Right lung (tissue), 5 donors: ENCODE data around the gene FUBP3. TPM values are rescaled to one million over a fixed set of nuclear protein-coding genes. Genes with fewer than 3 reads are reported as not detected.

Experiments
- DNase-seq, 2 donors: peaks; one replicate each; pipeline ENCODE4 v3.0.0-alpha.2; 2013
- polyA plus RNA-seq, 5 donors: library from polyadenylated mRNA; unstranded; fragments of 120-200 nt; gene quantifications; one replicate each; pipeline versions ENCODE4 v1.2.1 to v1.2.3, GENCODE V29; 2013; ENCODE audit warnings: inconsistent platforms in 1 of 5, low replicate concordance in 1 of 5; ENCODE audit not compliant: insufficient read length in 5 of 5, insufficient read depth in 1 of 5

FUBP3 gene
- polyA plus RNA-seq, 5 donors, result 53.7 to 62.0 (median 60.3) TPM

GRCh38 chr9:130660683-130661450, 81.5 kb downstream of the FUBP3 start:
- no peak for DNase-seq

- DNase-seq, result no peak
Measured at GRCh38 chr9:130661451-130662098, 82.2 kb downstream of the FUBP3 start.

- no peak for DNase-seq
Measured at GRCh38 chr9:130662099-130662969, 83.0 kb downstream of the FUBP3 start.

GRCh38 chr9:130662970-130663257, 83.5 kb downstream of the FUBP3 start:
- no peak for DNase-seq

GRCh38 chr9:130663258-130663976, 84.0 kb downstream of the FUBP3 start:
- no peak for DNase-seq

DNA sequence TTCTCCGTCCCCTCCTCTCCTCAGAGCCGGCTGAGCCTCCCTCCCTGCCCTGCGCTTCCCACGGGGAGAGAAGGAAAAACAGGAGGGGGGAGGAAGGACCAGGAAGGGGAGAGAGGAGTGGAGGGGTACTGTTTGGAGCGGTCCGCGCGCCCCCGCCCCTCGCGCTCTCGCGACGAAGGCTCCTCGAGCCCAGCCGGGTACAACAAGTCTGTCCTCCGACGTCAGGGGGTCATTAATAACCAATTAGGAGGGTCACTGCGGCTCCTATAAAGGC, 84.5 kb downstream of the FUBP3 start:
- no peak for DNase-seq

DNA sequence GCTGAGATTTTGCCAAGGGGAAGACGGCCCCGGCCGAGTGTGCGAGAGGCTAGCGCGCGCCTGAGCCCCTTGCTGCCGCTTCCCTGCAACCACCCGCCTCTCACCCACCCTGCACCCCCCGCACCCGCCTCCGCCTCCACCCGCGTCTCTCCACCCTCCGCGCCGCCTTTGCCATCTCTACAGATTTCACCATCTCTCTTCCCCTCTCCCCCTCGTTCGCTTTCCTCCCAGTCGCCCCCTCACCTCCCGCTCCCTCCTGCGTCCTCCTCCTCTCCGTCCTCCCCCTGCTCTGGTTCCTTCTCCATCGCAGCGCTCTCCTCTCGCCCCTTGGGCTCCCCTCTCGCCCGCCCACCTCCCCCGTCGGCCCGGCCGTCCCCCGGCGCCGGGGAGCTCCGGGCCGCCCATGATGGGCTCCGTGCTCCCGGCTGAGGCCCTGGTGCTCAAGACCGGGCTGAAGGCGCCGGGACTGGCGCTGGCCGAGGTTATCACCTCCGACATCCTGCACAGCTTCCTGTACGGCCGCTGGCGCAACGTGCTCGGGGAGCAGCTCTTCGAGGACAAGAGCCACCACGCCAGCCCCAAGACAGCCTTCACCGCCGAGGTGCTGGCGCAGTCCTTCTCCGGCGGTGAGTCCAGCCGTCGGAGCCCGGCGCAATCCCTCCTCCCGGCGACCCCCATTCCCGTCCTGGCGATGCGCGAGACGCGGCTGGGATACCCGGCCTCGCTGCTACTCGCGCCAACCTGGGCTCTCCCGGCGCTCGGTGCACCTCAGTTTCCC, 85.1 kb downstream of the FUBP3 start, which contains the start of gene PRDM12:
Gene PRDM12 (plus strand): TSS at position 344 of the 778 bp plus-strand sequence. CDS start 60 bp downstream, at position 404.
- DNase-seq, result no peak

DNA sequence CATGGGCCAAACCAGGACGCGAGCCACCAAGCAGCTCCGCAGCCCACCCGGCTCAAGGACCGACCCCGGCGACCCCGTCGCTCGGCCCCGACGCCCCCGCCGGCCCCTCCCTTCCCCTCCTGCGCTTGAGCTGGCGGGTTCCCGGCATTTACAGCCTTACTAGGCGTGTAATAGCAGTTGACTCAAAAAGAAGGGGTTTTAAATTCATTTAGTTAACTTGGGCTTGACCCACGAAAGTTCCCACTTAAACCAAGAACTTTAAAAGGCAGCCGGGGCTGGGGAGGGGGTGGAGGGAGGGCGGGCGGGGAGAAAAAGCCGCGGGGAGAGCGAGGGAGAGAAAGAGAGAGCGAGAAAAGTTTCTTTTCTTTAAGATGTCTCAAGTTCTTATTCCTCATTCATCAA, 85.7 kb downstream of the FUBP3 start:
- DNase-seq, result no peak

DNA sequence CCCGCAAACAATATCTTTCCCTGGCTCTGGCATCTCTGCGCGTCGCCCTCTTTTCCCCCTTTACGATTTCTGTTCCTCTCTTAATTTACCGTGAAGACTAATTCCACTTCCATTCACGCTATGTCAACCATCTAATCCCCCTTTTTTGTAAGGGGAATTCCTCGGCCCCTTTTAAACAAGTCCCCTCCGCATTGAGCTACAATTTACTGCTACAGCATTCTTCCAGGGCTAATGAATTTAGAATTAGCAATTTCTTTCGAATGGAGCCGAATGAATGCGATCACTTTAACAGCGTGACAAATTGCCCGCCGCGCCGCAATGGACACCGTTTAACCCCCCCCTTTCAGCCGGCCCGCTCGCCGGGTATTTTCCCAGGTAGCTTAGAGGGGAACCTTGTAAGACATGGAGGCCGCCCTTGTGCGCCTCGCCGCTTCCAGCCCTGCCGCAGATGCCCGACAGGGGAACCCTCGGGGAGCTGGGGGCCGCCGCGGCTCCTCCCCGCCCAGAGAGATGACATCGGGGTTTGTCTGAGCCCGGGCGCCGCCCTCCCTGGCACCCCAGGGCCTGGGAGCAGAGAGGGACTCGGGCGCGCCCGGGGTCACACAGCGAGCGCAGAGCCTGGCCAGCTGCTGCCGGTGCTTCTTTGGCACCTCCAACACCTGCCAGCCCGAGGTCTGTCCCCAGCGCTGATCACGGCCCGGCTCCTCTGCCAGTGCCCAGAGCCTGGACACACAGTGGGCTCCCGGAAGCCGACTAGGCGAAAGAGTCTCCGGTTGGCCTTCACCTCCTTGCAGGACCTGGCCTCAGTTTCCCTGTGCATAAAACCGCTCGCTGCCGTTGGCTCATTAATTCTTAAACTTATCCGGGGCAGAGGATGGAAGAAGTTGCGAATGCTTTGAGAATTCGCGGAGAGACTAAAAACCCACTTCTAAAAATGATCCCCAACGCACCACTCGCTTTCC, 86.3 kb downstream of the FUBP3 start:
- DNase-seq, result no peak

DNA sequence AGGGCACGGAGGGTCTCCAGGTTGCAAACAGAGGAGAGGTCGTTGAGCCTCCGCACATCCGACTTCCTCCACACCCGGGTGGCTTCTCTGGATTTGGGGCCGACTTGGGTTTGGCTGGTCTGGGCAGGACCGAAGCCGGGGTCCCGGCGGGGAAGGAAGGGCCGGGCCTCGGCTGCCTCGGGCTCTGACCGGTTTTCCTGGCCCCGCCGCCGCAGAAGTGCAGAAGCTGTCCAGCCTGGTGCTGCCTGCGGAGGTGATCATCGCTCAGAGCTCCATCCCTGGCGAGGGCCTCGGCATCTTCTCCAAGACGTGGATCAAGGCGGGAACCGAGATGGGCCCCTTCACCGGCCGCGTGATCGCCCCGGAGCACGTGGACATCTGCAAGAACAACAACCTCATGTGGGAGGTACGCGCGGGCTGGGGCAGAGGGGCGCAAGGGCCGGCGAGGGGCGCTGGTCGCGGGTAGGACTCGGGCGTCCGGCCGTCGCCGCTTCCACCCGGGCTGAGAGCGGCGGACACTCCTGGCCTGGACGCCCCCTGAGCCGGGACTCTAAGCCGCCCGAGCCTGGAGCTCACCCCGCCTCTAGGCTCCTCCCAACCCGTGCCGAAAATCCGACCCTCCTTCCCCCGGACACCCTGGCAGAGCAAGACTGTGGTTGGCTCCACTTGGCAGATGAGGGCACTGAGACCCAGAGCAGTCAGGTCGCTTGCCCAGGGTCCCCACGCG, 87.2 kb downstream of the FUBP3 start:
- DNase-seq, result no peak

DNA sequence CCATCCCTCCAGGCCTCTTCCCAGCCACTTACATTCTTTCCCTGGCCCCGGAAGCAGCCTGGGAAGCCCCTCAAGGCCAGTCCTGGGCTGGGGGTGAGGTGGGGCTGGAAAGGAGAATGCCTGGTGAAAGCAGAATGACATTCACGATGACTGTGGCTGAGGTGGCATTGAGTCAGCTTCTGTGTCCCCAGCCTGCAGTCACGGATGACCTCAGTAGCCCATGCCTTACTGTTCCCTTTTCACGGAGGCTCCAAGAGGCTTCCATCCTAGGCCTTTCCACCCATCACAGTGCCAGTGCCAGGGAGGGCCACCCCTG, 87.7 kb downstream of the FUBP3 start:
- no peak for DNase-seq

DNA sequence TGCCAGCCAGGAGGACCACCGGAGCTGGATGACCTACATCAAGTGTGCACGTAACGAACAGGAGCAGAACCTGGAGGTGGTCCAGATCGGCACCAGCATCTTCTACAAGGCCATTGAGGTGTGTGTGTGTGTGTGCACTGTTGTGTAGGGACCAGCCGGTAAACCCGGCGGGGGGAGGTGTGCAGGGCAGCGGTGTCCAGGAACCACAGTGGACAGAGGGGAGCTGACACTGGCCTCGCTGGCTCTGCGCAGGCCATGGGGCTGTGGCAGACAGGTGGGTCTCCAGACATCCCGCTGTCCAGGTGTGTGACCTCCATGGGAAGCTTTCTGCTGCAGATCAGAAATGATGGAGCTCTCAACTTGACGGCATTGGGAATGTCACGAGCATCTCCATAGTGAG, 88.8 kb downstream of the FUBP3 start:
- DNase-seq, result no peak

DNA sequence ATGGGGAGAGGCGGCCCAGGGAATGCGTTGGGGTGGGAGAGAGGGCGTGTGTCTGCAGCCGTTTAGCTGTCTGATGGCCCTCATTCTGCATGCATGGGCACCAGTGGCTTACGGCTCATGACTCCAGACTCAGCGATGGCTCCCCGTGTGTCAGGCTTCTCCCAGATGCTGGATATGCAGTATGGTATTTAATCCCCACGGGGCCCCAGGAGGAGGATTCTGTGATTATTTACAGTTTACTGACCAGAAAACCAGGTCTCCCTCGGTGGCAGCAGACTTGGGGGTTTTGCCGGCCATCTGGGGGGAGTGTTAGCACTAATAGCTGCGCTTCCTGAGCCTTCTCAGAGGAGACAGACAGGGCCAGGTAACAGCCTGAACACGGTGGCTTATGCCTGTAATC, 89.3 kb downstream of the FUBP3 start:
- DNase-seq, result no peak

DNA sequence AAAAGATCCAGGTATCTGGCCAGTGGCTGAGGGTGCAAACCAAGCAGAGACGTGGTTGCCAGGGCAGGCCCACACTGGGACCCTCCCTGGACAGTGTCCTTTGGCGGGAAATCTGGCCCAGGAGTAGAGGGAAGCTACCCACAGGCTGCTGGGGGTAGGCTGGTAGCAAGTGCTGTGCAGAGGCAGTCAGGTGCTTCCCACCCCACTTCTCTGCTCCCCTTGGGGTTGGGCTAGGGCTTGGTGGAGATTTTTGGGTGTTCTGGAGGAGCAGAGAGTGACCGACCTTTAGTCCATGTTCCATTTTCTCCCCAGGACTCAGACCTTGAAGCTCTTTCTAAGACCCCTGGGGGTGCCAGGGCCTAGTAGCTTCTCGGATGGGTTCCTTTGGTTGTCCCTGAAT, 90.6 kb downstream of the FUBP3 start:
- no peak for DNase-seq

- DNase-seq, result no peak
Measured at GRCh38 chr9:130670644-130671043, 91.3 kb downstream of the FUBP3 start.

DNA sequence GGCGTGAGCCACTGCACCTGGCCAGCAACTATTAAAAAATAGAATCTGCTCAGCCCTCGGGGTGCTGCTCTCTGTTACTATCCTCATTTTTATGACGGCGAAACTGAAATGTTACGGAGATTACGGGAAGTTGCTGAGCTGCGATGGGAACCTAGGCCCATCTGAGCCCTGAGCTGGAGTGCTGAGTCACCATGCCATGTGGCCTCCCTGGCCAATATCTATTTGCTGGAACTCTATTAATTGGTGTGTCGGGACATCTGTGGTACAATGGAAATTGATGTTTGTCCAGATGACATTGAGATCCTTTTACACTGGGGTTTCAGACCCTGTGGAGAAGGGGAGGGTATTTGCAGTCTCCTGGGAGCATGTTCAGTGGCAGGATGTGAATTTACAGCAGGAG, 93.1 kb downstream of the FUBP3 start:
- no peak for DNase-seq

GRCh38 chr9:130672933-130673615, 93.7 kb downstream of the FUBP3 start:
- no peak for DNase-seq

DNA sequence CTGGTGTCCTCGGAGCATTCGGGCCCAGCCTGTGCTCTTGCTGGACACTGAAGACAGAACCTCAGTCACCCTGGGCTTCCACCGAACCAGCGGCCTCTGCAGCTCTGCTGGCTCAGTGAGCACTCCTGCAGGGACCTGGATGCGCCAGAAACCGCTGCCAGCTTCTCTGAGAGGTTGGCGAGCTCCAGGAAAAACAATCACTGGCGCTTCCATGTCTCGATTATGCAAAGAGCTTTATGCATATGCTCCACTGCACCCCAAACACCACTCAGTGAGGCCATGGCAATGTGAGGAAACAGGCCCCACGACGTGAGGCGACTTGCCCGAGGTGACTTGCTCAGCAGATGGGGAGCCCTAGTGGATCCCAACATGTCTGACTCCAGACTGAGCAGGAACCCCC, 96.0 kb downstream of the FUBP3 start:
- DNase-seq, result no peak

DNA sequence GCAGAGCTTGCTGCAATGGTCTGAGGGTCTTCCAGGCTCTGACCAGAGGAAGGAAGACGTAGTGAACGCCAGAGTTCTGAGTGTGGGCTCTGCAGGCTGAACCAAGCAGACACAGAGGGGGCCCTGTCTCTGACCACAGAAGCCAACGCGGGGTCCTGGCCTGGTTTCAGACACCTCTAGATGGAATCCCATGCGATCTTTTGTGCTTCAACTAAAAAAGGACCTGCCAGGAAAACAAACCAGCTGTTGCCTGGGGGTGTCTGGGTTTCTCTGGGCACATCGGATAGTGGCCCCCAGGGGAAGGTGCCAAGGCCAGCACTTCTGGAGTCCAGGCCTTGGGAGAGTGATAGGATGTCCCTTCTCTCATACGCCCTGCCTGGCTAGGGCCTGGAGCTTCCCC, 97.9 kb downstream of the FUBP3 start:
- DNase-seq, result no peak
